Loucy (cell line): ENCODE measurements around the gene FCRLB.

Source experiments
- EZH2phosphoT487 ChIP-seq: fragments of 200-600 bp; IDR thresholded peaks from 2 replicates; pipeline ENCODE4 v1.6.1; 2018; ENCODE audit warnings: antibody characterized with exemption, mild to moderate bottlenecking, moderate library complexity, borderline replicate concordance
- TF ChIP-seq, protein P1 (sequence below): fragments of 200-600 bp; sonication (generic); conservative IDR thresholded peaks from 2 replicates; pipeline ENCODE4 v1.5.1; 2014; ENCODE audit warnings: mild to moderate bottlenecking, antibody characterized with exemption, low read length

- TF ChIP-seq, protein P1, sequence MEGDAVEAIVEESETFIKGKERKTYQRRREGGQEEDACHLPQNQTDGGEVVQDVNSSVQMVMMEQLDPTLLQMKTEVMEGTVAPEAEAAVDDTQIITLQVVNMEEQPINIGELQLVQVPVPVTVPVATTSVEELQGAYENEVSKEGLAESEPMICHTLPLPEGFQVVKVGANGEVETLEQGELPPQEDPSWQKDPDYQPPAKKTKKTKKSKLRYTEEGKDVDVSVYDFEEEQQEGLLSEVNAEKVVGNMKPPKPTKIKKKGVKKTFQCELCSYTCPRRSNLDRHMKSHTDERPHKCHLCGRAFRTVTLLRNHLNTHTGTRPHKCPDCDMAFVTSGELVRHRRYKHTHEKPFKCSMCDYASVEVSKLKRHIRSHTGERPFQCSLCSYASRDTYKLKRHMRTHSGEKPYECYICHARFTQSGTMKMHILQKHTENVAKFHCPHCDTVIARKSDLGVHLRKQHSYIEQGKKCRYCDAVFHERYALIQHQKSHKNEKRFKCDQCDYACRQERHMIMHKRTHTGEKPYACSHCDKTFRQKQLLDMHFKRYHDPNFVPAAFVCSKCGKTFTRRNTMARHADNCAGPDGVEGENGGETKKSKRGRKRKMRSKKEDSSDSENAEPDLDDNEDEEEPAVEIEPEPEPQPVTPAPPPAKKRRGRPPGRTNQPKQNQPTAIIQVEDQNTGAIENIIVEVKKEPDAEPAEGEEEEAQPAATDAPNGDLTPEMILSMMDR: no peak
- TF ChIP-seq EZH2phosphoT487: no peak
These were observed 19.1 kb upstream of the FCRLB start for GRCh38 chr1:161702250-161702649.
